H9 (cell line): ENCODE results near the gene DLEC1. TPM values are rescaled to one million over a fixed set of nuclear protein-coding genes. Genes with fewer than 3 reads are reported as not detected.

Source experiments
- DNase-seq: peaks from one replicate; pipeline ENCODE4 v3.0.0-alpha.2; 2017
- H2AFZ ChIP-seq: one replicate; pipeline ENCODE4 v1.6.1; 2013; ENCODE audit warnings: mild to moderate bottlenecking, low read length, control low read depth, moderate library complexity
- H2AK5ac ChIP-seq: 2 replicates; pipeline ENCODE4 v1.6.1; 2013; ENCODE audit warnings: low read length, control low read depth, mixed read lengths; ENCODE audit not compliant: insufficient read length
- H2BK120ac ChIP-seq: one replicate; pipeline ENCODE4 v1.6.1; 2013; ENCODE audit warnings: low read depth, mild to moderate bottlenecking, low read length, control low read depth, inconsistent platforms; ENCODE audit not compliant: poor library complexity, severe bottlenecking
- H2BK12ac ChIP-seq: 2 replicates; pipeline ENCODE4 v1.6.1; 2013; ENCODE audit warnings: low read length, control low read depth, mixed read lengths, low read depth; ENCODE audit not compliant: insufficient read length
- H2BK15ac ChIP-seq: 2 replicates; pipeline ENCODE4 v1.6.1; 2013; ENCODE audit warnings: low read depth, low read length, control low read depth
- H2BK20ac ChIP-seq: one replicate; pipeline ENCODE4 v1.6.1; 2013; ENCODE audit warnings: low read depth, mild to moderate bottlenecking, low read length, control low read depth, inconsistent platforms; ENCODE audit not compliant: poor library complexity, severe bottlenecking
- H2BK5ac ChIP-seq: 2 replicates; pipeline ENCODE4 v1.6.1; 2013; ENCODE audit warnings: low read length, control low read depth, mixed read lengths; ENCODE audit not compliant: insufficient read length
- H3K14ac ChIP-seq: 2 replicates; pipeline ENCODE4 v1.6.1; 2013; ENCODE audit warnings: low read length, control low read depth; ENCODE audit not compliant: insufficient read depth
- H3K18ac ChIP-seq: 2 replicates; pipeline ENCODE4 v1.6.1; 2013; ENCODE audit warnings: low read depth, mild to moderate bottlenecking, mixed read lengths, low read length, control low read depth; ENCODE audit not compliant: insufficient read length
- H3K23ac ChIP-seq: 2 replicates; pipeline ENCODE4 v1.6.1; 2013; ENCODE audit warnings: low read length, control low read depth, mixed read lengths, low read depth; ENCODE audit not compliant: insufficient read length
- H3K23me2 ChIP-seq: 2 replicates; pipeline ENCODE4 v1.6.1; 2013; ENCODE audit warnings: low read depth, mild to moderate bottlenecking, mixed read lengths, low read length, control low read depth; ENCODE audit not compliant: insufficient read length, poor library complexity, severe bottlenecking
- H3K27ac ChIP-seq: 2 replicates; pipeline ENCODE4 v1.5.1; 2013; ENCODE audit warnings: low read length, control low read depth, mixed read lengths, low read depth; ENCODE audit not compliant: insufficient read length
- H3K27me3 ChIP-seq: 2 replicates; pipeline ENCODE4 v1.6.1; 2013; ENCODE audit warnings: low read length, control low read depth, inconsistent platforms; ENCODE audit not compliant: insufficient read depth
- H3K4ac ChIP-seq: 2 replicates; pipeline ENCODE4 v1.6.1; 2013; ENCODE audit warnings: low read depth, mild to moderate bottlenecking, control low read depth, inconsistent platforms, low read length, moderate library complexity
- H3K4me1 ChIP-seq: 2 replicates; pipeline ENCODE4 v1.6.1; 2013; ENCODE audit warnings: low read length, control low read depth, inconsistent platforms; ENCODE audit not compliant: insufficient read depth
- H3K4me2 ChIP-seq: 2 replicates; pipeline ENCODE4 v1.6.1; 2013; ENCODE audit warnings: low read length, control low read depth, mixed read lengths; ENCODE audit not compliant: insufficient read length, insufficient read depth
- H3K56ac ChIP-seq: 2 replicates; pipeline ENCODE4 v1.6.1; 2013; ENCODE audit warnings: low read depth, mild to moderate bottlenecking, mixed read lengths, low read length, control low read depth; ENCODE audit not compliant: insufficient read length
- H3K79me1 ChIP-seq: 2 replicates; pipeline ENCODE4 v1.6.1; 2013; ENCODE audit warnings: low read depth, mild to moderate bottlenecking, moderate library complexity, low read length, control low read depth, inconsistent platforms; ENCODE audit not compliant: insufficient read depth, poor library complexity, severe bottlenecking
- H3K79me2 ChIP-seq: 2 replicates; pipeline ENCODE4 v1.6.1; 2013; ENCODE audit warnings: low read length, control low read depth, inconsistent platforms; ENCODE audit not compliant: insufficient read depth
- H3K9ac ChIP-seq: 2 replicates; pipeline ENCODE4 v1.6.1; 2013; ENCODE audit warnings: low read length, control low read depth, mixed read lengths; ENCODE audit not compliant: insufficient read length; ENCODE audit errors: extremely low read depth
- H3K9me3 ChIP-seq: one replicate; pipeline ENCODE4 v1.6.1; 2013; ENCODE audit warnings: low read depth, low read length, inconsistent platforms; ENCODE audit not compliant: control insufficient read depth
- H3T11ph ChIP-seq: one replicate; pipeline ENCODE4 v1.6.1; 2013; ENCODE audit warnings: mild to moderate bottlenecking, low read length, control low read depth, inconsistent platforms
- H4K20me1 ChIP-seq: one replicate; pipeline ENCODE4 v1.6.1; 2013; ENCODE audit not compliant: control insufficient read depth, insufficient read length, insufficient read depth
- H4K5ac ChIP-seq: 2 replicates; pipeline ENCODE4 v1.6.1; 2013; ENCODE audit warnings: low read depth, mild to moderate bottlenecking, mixed read lengths, low read length, control low read depth; ENCODE audit not compliant: insufficient read length
- H4K8ac ChIP-seq: replicated peaks from 2 replicates; pipeline ENCODE4 v1.6.1; 2013; ENCODE audit warnings: low read length, control low read depth, mixed read lengths, low read depth; ENCODE audit not compliant: insufficient read length
- H4K91ac ChIP-seq: 2 replicates; pipeline ENCODE4 v1.6.1; 2013; ENCODE audit warnings: low read depth, mild to moderate bottlenecking, moderate library complexity, mixed read lengths, low read length, control low read depth; ENCODE audit not compliant: insufficient read length
- H3K27ac Mint-ChIP-seq, 3 experiments: 2 replicates in 2 of 3; 3 replicates in 1 of 3; pipeline ENCODE4 v1.8.0; 2020 to 2021; ENCODE audit warnings: mixed read lengths in 3 of 3, mild to moderate bottlenecking in 1 of 3, moderate library complexity in 1 of 3
- H3K27me3 Mint-ChIP-seq: 2 replicates; pipeline ENCODE4 v1.8.0; 2021; ENCODE audit warnings: low read depth, mild to moderate bottlenecking, moderate library complexity, mixed read lengths
- H3K36me3 Mint-ChIP-seq, 3 experiments: 2 replicates in 2 of 3; 3 replicates in 1 of 3; pipeline ENCODE4 v1.8.0; 2020 to 2021; ENCODE audit warnings: low read depth in 3 of 3, mixed read lengths in 3 of 3; ENCODE audit not compliant: insufficient read depth in 1 of 3
- H3K4me1 Mint-ChIP-seq, 2 experiments: 2 replicates each; pipeline ENCODE4 v1.8.0; 2020; ENCODE audit warnings: mixed read lengths in 2 of 2
- H3K4me3 Mint-ChIP-seq, 2 experiments: 2 replicates in 1 of 2; 3 replicates in 1 of 2; pipeline ENCODE4 v1.8.0; 2020 to 2021; ENCODE audit warnings: mild to moderate bottlenecking in 2 of 2, mixed read lengths in 2 of 2, moderate library complexity in 1 of 2
- H3K9me3 Mint-ChIP-seq, 2 experiments: 2 replicates in 1 of 2; 3 replicates in 1 of 2; pipeline ENCODE4 v1.8.0; 2020; ENCODE audit warnings: mild to moderate bottlenecking in 2 of 2, mixed read lengths in 2 of 2, moderate library complexity in 1 of 2
- WGBS: extraction: QIAGEN DNeasy Blood & Tissue Kit; methylation state at CpG from one replicate; pipeline ENCODE4 v1.1.7; 2013; ENCODE audit warnings: missing lambda C conversion rate, low lambda C conversion rate, mixed read lengths; ENCODE audit not compliant: insufficient read length; ENCODE audit errors: extremely low coverage; 5-methylcytosine and 5-hydroxymethylcytosine counted together
- total RNA-seq: library from RNA; stranded (reverse); gene quantifications from 2 replicates; pipeline ENCODE4 v1.2.1, GENCODE V29; 2021
- TF ChIP-seq, protein P1 (sequence below): fragments of 200-600 bp; sonication (generic); conservative IDR thresholded peaks from 3 replicates; pipeline ENCODE4 v1.8.0; 2021; ENCODE audit warnings: antibody characterized with exemption, mild to moderate bottlenecking

DLEC1 gene
- total RNA-seq, 1 experiment from 2014 or later, result 2.1 TPM

DNA sequence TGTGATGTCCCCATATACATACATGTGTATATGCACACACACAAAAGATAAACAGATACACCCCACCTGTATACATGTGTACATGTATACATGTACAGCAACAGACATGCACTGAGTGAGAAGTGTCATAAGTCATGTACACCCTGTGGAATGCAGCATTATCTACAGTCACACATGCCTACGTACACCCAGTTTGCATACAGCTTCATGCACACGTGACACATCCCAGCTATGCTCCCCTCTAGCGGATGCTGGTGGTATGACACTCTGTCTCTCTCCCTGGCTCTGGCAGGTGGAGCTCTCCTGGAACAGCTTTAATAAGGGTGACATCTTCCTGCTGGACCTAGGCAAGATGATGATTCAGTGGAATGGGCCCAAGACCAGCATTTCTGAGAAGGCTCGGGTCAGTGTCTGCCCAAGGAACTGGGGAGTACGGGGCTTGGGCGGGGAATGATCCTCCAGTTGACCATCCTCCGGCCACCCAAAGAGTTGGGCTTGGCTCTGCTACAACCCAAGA is 42.2 kb upstream of the DLEC1 start:
- Histone ChIP-seq H3K79me1 (no peaks in the 10 kb centered on the region), H3K79me2 (no peaks in the 10 kb centered on the region), H2BK120ac (no peak overlapping the region), H3K4me1 (peaks cover 2% of the 10 kb centered on the region; the same call in 1 of the 2 replicates), H3K9ac (no peak overlapping the region), H2BK20ac (no peak overlapping the region), H4K5ac (no peak overlapping the region), H2AK5ac (no peak overlapping the region), H3K27me3 (no peaks in the 10 kb centered on the region; the same call in 1 of the 2 replicates), H3K4me2 (no peak overlapping the region), H2BK12ac (no peak overlapping the region), H3K18ac (no peak overlapping the region), H3K56ac (no peak overlapping the region), H3K9me3 (no peaks in the 10 kb centered on the region), H2BK15ac (no peak overlapping the region), H3K27ac (no peak overlapping the region), H3K4ac (no peak overlapping the region), H3T11ph (no peak overlapping the region), H2AFZ (no peak overlapping the region), H3K23me2 (no peaks in the 10 kb centered on the region), H2BK5ac (no peak overlapping the region), H3K14ac (no peak overlapping the region), H3K23ac (no peak overlapping the region), H4K20me1 (no peaks in the 10 kb centered on the region), H4K91ac (no peak overlapping the region), H4K8ac (no peak overlapping the region)
- DNase-seq, result peak; percentile 81
- TF ChIP-seq, protein P1, sequence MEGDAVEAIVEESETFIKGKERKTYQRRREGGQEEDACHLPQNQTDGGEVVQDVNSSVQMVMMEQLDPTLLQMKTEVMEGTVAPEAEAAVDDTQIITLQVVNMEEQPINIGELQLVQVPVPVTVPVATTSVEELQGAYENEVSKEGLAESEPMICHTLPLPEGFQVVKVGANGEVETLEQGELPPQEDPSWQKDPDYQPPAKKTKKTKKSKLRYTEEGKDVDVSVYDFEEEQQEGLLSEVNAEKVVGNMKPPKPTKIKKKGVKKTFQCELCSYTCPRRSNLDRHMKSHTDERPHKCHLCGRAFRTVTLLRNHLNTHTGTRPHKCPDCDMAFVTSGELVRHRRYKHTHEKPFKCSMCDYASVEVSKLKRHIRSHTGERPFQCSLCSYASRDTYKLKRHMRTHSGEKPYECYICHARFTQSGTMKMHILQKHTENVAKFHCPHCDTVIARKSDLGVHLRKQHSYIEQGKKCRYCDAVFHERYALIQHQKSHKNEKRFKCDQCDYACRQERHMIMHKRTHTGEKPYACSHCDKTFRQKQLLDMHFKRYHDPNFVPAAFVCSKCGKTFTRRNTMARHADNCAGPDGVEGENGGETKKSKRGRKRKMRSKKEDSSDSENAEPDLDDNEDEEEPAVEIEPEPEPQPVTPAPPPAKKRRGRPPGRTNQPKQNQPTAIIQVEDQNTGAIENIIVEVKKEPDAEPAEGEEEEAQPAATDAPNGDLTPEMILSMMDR, result peak; percentile 90
- Mint-ChIP-seq H3K27me3 (peaks cover 21% of the 10 kb centered on the region), H3K27ac (no peak overlapping the region; a peak in 1 of 7 replicates), H3K4me1 (peaks cover 19 to 38% of the 10 kb centered on the region in 2 experiments), H3K36me3 (peaks cover 0 to 4% (median 2%) of the 10 kb centered on the region in 3 experiments; a peak in 3 of 7 replicates), H3K4me3 (no peak overlapping the region), H3K9me3 (no peaks in the 10 kb centered on the region; a peak in 1 of 5 replicates)
- no CpG with 5 or more reads among the region's 7 CpGs for WGBS
